NB4 (cell line): ENCODE data around the gene AGPAT3.

Experiments
- CTCF ChIP-seq: IDR thresholded peaks from one replicate; pipeline ENCODE4 v1.5.1; 2012; ENCODE audit warnings: low read depth, low read length
- MYC ChIP-seq: IDR thresholded peaks from 2 replicates; pipeline ENCODE4 v1.6.1; 2011; ENCODE audit warnings: low read depth, low read length
- POLR2A ChIP-seq: IDR thresholded peaks from 2 replicates; pipeline ENCODE4 v1.6.1; 2011; ENCODE audit warnings: mild to moderate bottlenecking; ENCODE audit not compliant: insufficient read length; ENCODE audit errors: extremely low read depth

- TF ChIP-seq CTCF (no peak), POLR2A (no peak), MYC (no peak)
These were observed 42.7 kb downstream of the AGPAT3 start for GRCh38 chr21:43907751-43908150.
